Endothelial cell of umbilical vein (primary cell): Measurements from ENCODE around the gene ANAPC16. TPM values are rescaled to one million over a fixed set of nuclear protein-coding genes. Genes with fewer than 3 reads are reported as not detected.

ENCODE experiments used
- BruUV-seq: library from RNA; stranded (reverse); fragments of 400-500 nt; replicated peaks from 2 replicates; lab custom pipeline; 2021; lab: Mats Ljungman, UMichigan
- CTCF ChIA-PET: fragments of 300-600, 350-600 bp; sonication (Branson Sonifier 250); formaldehyde crosslinking; loops from one replicate; lab custom pipeline; 2021; ENCODE audit warnings: antibody characterized with exemption, inconsistent platforms; lab: Charles Lee
- POLR2A ChIA-PET: fragments of 300-600, 350-600 bp; sonication (Branson Sonifier 250); formaldehyde crosslinking; loops from one replicate; lab custom pipeline; 2021; ENCODE audit warnings: antibody characterized with exemption, inconsistent platforms; lab: Charles Lee
- DNase-seq: peaks from one replicate; pipeline ENCODE4 v3.0.0-alpha.2; 2011; ENCODE audit warnings: low read depth, low spot score
- FAIRE-seq: peaks from 2 replicates; lab custom pipeline; 2011; peaks lifted over from hg19 to GRCh38; lab: Jason Lieb, UNC
- H2AFZ ChIP-seq: 2 replicates; pipeline ENCODE4 v1.6.0; 2012; ENCODE audit warnings: low read depth, low read length, control low read depth, inconsistent platforms
- H3K27ac ChIP-seq: 2 replicates; pipeline ENCODE4 v1.5.1; 2011; ENCODE audit warnings: low read depth, mild to moderate bottlenecking, control low read depth, low read length, moderate library complexity; ENCODE audit not compliant: insufficient read depth
- H3K27me3 ChIP-seq, 2 experiments: 2 replicates each; pipeline versions ENCODE4 v1.6.0 to v1.6.1; 2011; ENCODE audit warnings: low read length in 2 of 2, mixed read lengths in 1 of 2; ENCODE audit not compliant: control insufficient read depth in 2 of 2, insufficient read depth in 2 of 2
- H3K36me3 ChIP-seq, 2 experiments: 2 replicates in 1 of 2; 3 replicates in 1 of 2; pipeline ENCODE4 v1.5.1; 2011; ENCODE audit warnings: low read length in 2 of 2, mild to moderate bottlenecking in 1 of 2, moderate library complexity in 1 of 2; ENCODE audit not compliant: control insufficient read depth in 2 of 2, insufficient read depth in 2 of 2; ENCODE audit errors: extremely low read depth in 1 of 2
- H3K4me1 ChIP-seq: 3 replicates; pipeline ENCODE4 v1.5.1; 2011; ENCODE audit warnings: mild to moderate bottlenecking, low read length; ENCODE audit not compliant: control insufficient read depth, insufficient read depth; ENCODE audit errors: extremely low read depth
- H3K4me2 ChIP-seq: 2 replicates; pipeline ENCODE4 v1.6.1; 2011; ENCODE audit warnings: low read length, control low read depth, mixed read lengths; ENCODE audit not compliant: insufficient read depth
- H3K4me3 ChIP-seq, 3 experiments: fragments of 200-600 bp in 1 of 3; sonication (generic), shearing (Covaris generic) in 1 of 3; replicated peaks in 1 of 3; 2 replicates each; pipeline ENCODE4 v1.5.1; 2011 to 2016; ENCODE audit warnings: control low read depth in 3 of 3, low read length in 3 of 3, mild to moderate bottlenecking in 2 of 3, inconsistent platforms in 1 of 3, low read depth in 1 of 3, moderate library complexity in 1 of 3; ENCODE audit not compliant: insufficient read depth in 1 of 3
- H3K79me2 ChIP-seq: 2 replicates; pipeline ENCODE4 v1.6.0; 2012; ENCODE audit warnings: low read length, inconsistent platforms; ENCODE audit not compliant: control insufficient read depth, insufficient read depth
- H3K9ac ChIP-seq: replicated peaks from 2 replicates; pipeline ENCODE3; 2011; ENCODE audit warnings: low read length, control low read depth; ENCODE audit not compliant: insufficient read depth; ENCODE audit errors: extremely low read depth
- H3K9me1 ChIP-seq: replicated peaks from 3 replicates; pipeline ENCODE4 v1.6.0; 2011; ENCODE audit warnings: mild to moderate bottlenecking, low read length; ENCODE audit not compliant: control insufficient read depth, insufficient read depth; ENCODE audit errors: extremely low read depth
- H3K9me3 ChIP-seq: replicated peaks from 2 replicates; pipeline ENCODE4 v1.5.1; 2012; ENCODE audit warnings: low read length, inconsistent platforms; ENCODE audit not compliant: control insufficient read depth, insufficient read depth
- H4K20me1 ChIP-seq: replicated peaks from 2 replicates; pipeline ENCODE3; 2011; ENCODE audit warnings: mild to moderate bottlenecking, low read length; ENCODE audit not compliant: control insufficient read depth, insufficient read depth; ENCODE audit errors: extremely low read depth
- GATA2 ChIP-seq: IDR thresholded peaks from 2 replicates; pipeline ENCODE4 v1.7.0; 2011; ENCODE audit warnings: low read depth, mild to moderate bottlenecking, moderate library complexity, mixed read lengths, low read length; ENCODE audit not compliant: insufficient read length, insufficient read depth
- JUN ChIP-seq: IDR thresholded peaks from 2 replicates; pipeline ENCODE4 v1.6.1; 2011; ENCODE audit warnings: borderline replicate concordance, low read depth; ENCODE audit not compliant: insufficient read length, insufficient read depth
- MAX ChIP-seq: IDR thresholded peaks from 2 replicates; pipeline ENCODE4 v1.6.1; 2011; ENCODE audit not compliant: insufficient read depth, insufficient read length
- dilution Hi-C: fragments of 300-500 bp; cut with MboI; formaldehyde crosslinking; loops from one replicate; pipeline ENCODE4 v1.15.0; 2019; ENCODE audit warnings: low sequenced_read_pairs; ENCODE audit not compliant: extremely low pct_ligation_motif_present
- intact Hi-C: fragments of 100-400 bp; cut with micrococcal nuclease; formaldehyde crosslinking; loops from one replicate; pipeline ENCODE4 v1.10.0; 2022
- polyA plus RNA-seq, 4 experiments: library from polyadenylated mRNA; depleted of rRNA in 3 of 4; stranded (reverse) in 3 of 4; unstranded in 1 of 4; fragments of >200 nt; gene quantifications; 2 replicates each; pipeline versions ENCODE4 v1.2.1 to v1.2.3, GENCODE V29; 2011 to 2012; ENCODE audit warnings: missing spikeins in 1 of 4
- total RNA-seq: library from RNA; stranded (reverse); gene quantifications from 2 replicates; pipeline ENCODE4 v1.2.3, GENCODE V29; 2021
- TF ChIP-seq, protein P1 (sequence below), 2 donors: IDR thresholded peaks; 1 replicate in 1 of 2; 2 replicates in 1 of 2; pipeline ENCODE4 v1.5.1; 2011; ENCODE audit warnings: low read length in 2 of 2, mild to moderate bottlenecking in 2 of 2, moderate library complexity in 2 of 2, control low read depth in 1 of 2, inconsistent platforms in 1 of 2, low read depth in 1 of 2; ENCODE audit not compliant: insufficient read depth in 1 of 2; ENCODE audit errors: extremely low read depth in 1 of 2

Gene ANAPC16
- total and polyA plus RNA-seq, 2 donors (not counting 3 experiments of a cell fraction or from before 2014, with no cell fraction given) = 38.1 to 44.4 TPM

- FAIRE-seq (no peak), DNase-seq (no peak)
- ChIA-PET POLR2A (interaction anchor here (1.0 to 6.1 kb wide), 19 partner anchors 13 to 63 kb away, joined by 3 to 59 read pairs (median 8); partner anchors contain the start of genes ANAPC16 and ASCC1), CTCF (interaction anchor here (0.9 to 9.4 kb wide), 22 partner anchors 11 to 378 kb away, joined by 3 to 214 read pairs (median 8); partner anchors contain the start of genes ANAPC16 and ASCC1)
- no peaks in the 10 kb centered on the region for H3K9me1 ChIP-seq
- H3K9ac ChIP-seq = peak overlapping the region; percentile 78
- H3K36me3 ChIP-seq = peaks cover 0 to 7% of the 10 kb centered on the region in 2 experiments
- H3K79me2 ChIP-seq = peaks cover 16% of the 10 kb centered on the region
- TF ChIP-seq, protein P1, sequence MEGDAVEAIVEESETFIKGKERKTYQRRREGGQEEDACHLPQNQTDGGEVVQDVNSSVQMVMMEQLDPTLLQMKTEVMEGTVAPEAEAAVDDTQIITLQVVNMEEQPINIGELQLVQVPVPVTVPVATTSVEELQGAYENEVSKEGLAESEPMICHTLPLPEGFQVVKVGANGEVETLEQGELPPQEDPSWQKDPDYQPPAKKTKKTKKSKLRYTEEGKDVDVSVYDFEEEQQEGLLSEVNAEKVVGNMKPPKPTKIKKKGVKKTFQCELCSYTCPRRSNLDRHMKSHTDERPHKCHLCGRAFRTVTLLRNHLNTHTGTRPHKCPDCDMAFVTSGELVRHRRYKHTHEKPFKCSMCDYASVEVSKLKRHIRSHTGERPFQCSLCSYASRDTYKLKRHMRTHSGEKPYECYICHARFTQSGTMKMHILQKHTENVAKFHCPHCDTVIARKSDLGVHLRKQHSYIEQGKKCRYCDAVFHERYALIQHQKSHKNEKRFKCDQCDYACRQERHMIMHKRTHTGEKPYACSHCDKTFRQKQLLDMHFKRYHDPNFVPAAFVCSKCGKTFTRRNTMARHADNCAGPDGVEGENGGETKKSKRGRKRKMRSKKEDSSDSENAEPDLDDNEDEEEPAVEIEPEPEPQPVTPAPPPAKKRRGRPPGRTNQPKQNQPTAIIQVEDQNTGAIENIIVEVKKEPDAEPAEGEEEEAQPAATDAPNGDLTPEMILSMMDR (IDR thresholded peaks at IDR 0.05; ENCODE audit: extremely low read depth in 1 of 2, insufficient read depth in 1 of 2, low read depth in 1 of 2, low read length in 2 of 2) = no peak
- no peak for TF ChIP-seq MAX
- no peak for TF ChIP-seq JUN
- TF ChIP-seq GATA2 = no peak
- peak overlapping the region; percentile 37 to 68 (median 66) for H3K4me3 ChIP-seq
- dilution Hi-C loops (no loop called here), intact Hi-C loops (loop anchor here (1.0 kb wide), 1 partner anchor 148 kb away; no protein-coding TSS in a partner anchor)
- peaks cover 23% of the 10 kb centered on the region for H3K4me1 ChIP-seq
- peak overlapping the region; percentile 8 for H2AFZ ChIP-seq
- no peaks in the 10 kb centered on the region for H3K27me3 ChIP-seq
- TSS peak; percentile 88 for BruUV-seq
- no peaks in the 10 kb centered on the region for H3K9me3 ChIP-seq
- H3K4me2 ChIP-seq = peak overlapping the region; percentile 70
- H4K20me1 ChIP-seq = no peaks in the 10 kb centered on the region
- peak overlapping the region; percentile 59 for H3K27ac ChIP-seq
These were observed 58.5 kb downstream of the ANAPC16 start for GRCh38 chr10:72274213-72274729.
